Measurements from ENCODE around the gene TSPAN16. TPM values are rescaled to one million over a fixed set of nuclear protein-coding genes. Genes with fewer than 3 reads are reported as not detected.
A peak's percentile ranks its signal among the peaks of the same experiment; 100 is the strongest.

The TSPAN16 gene
- total RNA-seq, 3 donors from 2014 or later = not detected

DNA sequence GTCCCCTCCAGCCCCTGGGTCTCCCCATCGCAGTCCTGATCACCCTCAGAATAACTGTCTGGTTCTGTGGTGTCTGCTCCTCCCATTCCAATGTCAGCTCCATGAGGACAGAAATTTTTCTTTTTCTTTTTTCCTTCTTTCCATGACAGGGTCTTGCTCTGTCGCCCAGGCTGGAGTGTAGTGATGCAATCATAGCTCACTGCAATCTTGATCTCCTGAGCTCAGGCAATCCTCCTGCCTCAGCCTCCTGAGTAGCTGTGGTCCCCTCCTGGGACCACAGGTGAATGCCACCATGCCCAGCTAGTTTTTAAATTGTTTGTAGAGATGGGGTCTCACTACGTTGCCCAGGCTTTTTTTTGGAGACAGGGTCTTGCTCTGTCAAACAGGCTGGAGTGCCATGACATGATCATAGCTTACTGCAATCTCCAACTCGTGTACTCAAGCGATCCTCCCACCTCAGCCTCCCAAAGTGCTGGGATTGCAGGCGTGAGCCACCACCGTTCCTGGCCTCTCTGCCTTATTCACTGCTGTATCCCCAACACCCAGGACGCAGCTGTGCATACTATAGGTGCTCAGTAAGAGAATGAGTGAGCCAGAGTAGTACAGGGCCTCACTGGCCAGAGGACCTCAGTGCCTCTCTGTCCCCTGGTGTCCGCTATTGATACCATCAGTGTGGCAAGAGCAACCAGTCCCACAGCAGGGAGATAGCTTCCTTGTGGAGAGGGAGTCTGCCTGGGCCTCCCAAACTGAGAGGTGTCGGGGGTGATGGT, 28.5 kb upstream of the TSPAN16 start:
- intact Hi-C loops (cut with DNase I; ENCODE audit: low total_unique reads) = no loop called here
- H3K27me3 ChIP-seq = no peaks in the 10 kb centered on the region
- no peak overlapping the region for H3K4me3 ChIP-seq
- no peak for DNase-seq (ENCODE audit: low spot score in 2 of 2)
- H3K4me1 ChIP-seq = peaks cover 0 to 5% of the 10 kb centered on the region in 2 donors
- TF ChIP-seq, protein P1, sequence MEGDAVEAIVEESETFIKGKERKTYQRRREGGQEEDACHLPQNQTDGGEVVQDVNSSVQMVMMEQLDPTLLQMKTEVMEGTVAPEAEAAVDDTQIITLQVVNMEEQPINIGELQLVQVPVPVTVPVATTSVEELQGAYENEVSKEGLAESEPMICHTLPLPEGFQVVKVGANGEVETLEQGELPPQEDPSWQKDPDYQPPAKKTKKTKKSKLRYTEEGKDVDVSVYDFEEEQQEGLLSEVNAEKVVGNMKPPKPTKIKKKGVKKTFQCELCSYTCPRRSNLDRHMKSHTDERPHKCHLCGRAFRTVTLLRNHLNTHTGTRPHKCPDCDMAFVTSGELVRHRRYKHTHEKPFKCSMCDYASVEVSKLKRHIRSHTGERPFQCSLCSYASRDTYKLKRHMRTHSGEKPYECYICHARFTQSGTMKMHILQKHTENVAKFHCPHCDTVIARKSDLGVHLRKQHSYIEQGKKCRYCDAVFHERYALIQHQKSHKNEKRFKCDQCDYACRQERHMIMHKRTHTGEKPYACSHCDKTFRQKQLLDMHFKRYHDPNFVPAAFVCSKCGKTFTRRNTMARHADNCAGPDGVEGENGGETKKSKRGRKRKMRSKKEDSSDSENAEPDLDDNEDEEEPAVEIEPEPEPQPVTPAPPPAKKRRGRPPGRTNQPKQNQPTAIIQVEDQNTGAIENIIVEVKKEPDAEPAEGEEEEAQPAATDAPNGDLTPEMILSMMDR (IDR thresholded peaks at IDR 0.05) = no peak
- TF ChIP-seq POLR2AphosphoS5 (IDR thresholded peaks at IDR 0.05) = no peak
- TF ChIP-seq POLR2A (IDR thresholded peaks at IDR 0.05) = no peak
- no peak overlapping the region for H3K27ac ChIP-seq
- no peaks in the 10 kb centered on the region for H3K9me3 ChIP-seq
- H3K36me3 ChIP-seq = no peaks in the 10 kb centered on the region

GRCh38 chr19:11268783-11269267, 27.1 kb upstream of the TSPAN16 start:
- Histone ChIP-seq H3K27me3 (no peaks in the 10 kb centered on the region), H3K4me3 (no peak overlapping the region), H3K4me1 (no peaks in the 10 kb centered on the region), H3K36me3 (no peaks in the 10 kb centered on the region), H3K9me3 (no peaks in the 10 kb centered on the region), H3K27ac (peak overlapping the region; percentile 23 to 65)
- TF ChIP-seq POLR2AphosphoS5 (IDR thresholded peaks at IDR 0.05) = peak; percentile 30 to 81 (median 46)
- TF ChIP-seq, protein P1 (IDR thresholded peaks at IDR 0.05) = no peak
- DNase-seq (ENCODE audit: low spot score in 2 of 2) = peak in 1 of 2 donors; percentile 60
- intact Hi-C loops (cut with DNase I; ENCODE audit: low total_unique reads) = no loop called here

GRCh38 chr19:11269408-11269807, 26.6 kb upstream of the TSPAN16 start:
- H3K4me1 ChIP-seq = no peaks in the 10 kb centered on the region
- peak overlapping the region; percentile 23 to 65 for H3K27ac ChIP-seq
- H3K4me3 ChIP-seq = no peak overlapping the region
- H3K27me3 ChIP-seq = no peaks in the 10 kb centered on the region
- intact Hi-C loops (cut with DNase I; ENCODE audit: low total_unique reads) = no loop called here
- no peak for TF ChIP-seq POLR2AphosphoS5 (IDR thresholded peaks at IDR 0.05)
- TF ChIP-seq POLR2A (IDR thresholded peaks at IDR 0.05) = no peak
- TF ChIP-seq, protein P1 (IDR thresholded peaks at IDR 0.05) = no peak
- H3K9me3 ChIP-seq = no peaks in the 10 kb centered on the region
- H3K36me3 ChIP-seq = no peaks in the 10 kb centered on the region
- no peak for DNase-seq (ENCODE audit: low spot score in 2 of 2)

GRCh38 chr19:11273296-11273695, 22.7 kb upstream of the TSPAN16 start:
- Histone ChIP-seq H3K4me1 (no peaks in the 10 kb centered on the region), H3K9me3 (no peaks in the 10 kb centered on the region), H3K4me3 (no peak overlapping the region), H3K27ac (no peak overlapping the region), H3K36me3 (no peaks in the 10 kb centered on the region), H3K27me3 (no peaks in the 10 kb centered on the region)
- DNase-seq (ENCODE audit: low spot score in 2 of 2) = no peak
- intact Hi-C loops (cut with DNase I; ENCODE audit: low total_unique reads) = no loop called here
- TF ChIP-seq POLR2A (IDR thresholded peaks at IDR 0.05) (no peak), POLR2AphosphoS5 (IDR thresholded peaks at IDR 0.05) (no peak)
- TF ChIP-seq, protein P1 (IDR thresholded peaks at IDR 0.05) = no peak

DNA sequence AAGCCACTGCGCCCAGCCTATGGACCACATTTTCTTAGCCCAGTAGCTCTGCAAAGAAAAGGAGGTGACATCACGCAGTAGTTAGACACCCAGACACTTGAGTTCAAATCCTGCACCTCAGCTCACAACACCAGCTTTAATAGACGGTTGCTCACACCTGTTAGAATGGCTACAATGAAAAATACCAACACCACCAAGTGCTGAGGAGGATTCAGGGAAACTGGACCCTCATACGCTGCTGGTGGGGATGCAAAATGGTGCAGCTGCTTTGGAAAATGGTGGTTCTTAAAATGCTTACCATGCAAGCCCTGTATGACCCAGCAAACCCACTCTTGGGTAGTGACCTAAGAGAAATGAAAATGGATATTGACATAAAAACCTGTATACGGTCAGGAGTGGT, 22.0 kb upstream of the TSPAN16 start:
- H3K9me3 ChIP-seq = no peaks in the 10 kb centered on the region
- intact Hi-C loops (cut with DNase I; ENCODE audit: low total_unique reads) = no loop called here
- H3K36me3 ChIP-seq = no peaks in the 10 kb centered on the region
- no peaks in the 10 kb centered on the region for H3K27me3 ChIP-seq
- TF ChIP-seq, protein P1 (IDR thresholded peaks at IDR 0.05) = no peak
- TF ChIP-seq POLR2A (IDR thresholded peaks at IDR 0.05) = no peak
- no peaks in the 10 kb centered on the region for H3K4me1 ChIP-seq
- no peak overlapping the region for H3K4me3 ChIP-seq
- H3K27ac ChIP-seq = no peak overlapping the region
- no peak for DNase-seq (ENCODE audit: low spot score in 2 of 2)

All from breast epithelium (tissue), 4 donors.